Measurements from ENCODE around the gene DHH. TPM values are rescaled to one million over a fixed set of nuclear protein-coding genes. Genes with fewer than 3 reads are reported as not detected.

Gene DHH
- total and polyA plus RNA-seq, 10 of the 15 experiments (the other 5 are each of a cell fraction or from before 2014, with no cell fraction given): 0.01 TPM; not detected in 9

DNA sequence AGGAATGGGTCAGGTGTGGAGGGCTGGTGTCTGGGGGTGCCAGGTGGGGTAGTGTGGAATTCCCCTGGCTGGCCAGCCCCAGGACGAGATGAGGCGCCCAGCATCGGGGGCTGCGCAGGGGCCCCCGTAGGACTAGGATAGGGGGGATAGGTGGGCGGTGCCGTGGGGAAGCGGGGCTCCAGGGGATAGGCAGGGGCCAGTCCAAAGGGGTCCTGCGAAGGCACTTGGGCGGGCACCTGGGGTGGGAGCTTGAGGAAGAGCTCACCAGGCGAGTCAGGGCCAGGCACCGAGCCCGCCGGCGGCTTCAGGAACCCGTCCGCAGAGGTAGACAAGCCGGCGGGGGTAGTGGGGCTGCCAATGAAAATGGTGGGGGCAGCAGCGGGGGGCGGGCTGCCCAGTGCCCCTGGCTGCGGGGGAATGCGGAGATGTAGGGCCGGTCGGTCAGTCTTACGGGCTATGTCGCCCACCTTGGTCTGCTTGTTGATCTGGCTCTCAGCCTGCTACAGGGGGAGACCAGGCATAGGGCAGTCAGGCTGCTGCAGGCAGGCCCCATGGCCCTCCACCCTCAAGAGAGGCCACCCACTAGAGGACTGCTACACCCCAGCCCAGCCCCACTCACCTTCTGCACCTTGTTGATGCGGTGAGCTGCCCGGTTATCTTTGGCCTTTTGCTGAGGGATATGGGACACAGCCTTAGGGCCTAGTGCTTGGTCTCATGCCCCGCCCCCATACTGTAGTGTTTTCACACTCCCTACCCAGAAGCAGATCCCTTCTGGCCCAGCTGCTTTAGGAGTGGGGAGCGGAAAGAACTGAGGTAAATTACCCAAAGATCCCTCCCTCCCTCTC lies 53.3 kb downstream of the DHH start (continued):
- TF ChIP-seq, protein P1, sequence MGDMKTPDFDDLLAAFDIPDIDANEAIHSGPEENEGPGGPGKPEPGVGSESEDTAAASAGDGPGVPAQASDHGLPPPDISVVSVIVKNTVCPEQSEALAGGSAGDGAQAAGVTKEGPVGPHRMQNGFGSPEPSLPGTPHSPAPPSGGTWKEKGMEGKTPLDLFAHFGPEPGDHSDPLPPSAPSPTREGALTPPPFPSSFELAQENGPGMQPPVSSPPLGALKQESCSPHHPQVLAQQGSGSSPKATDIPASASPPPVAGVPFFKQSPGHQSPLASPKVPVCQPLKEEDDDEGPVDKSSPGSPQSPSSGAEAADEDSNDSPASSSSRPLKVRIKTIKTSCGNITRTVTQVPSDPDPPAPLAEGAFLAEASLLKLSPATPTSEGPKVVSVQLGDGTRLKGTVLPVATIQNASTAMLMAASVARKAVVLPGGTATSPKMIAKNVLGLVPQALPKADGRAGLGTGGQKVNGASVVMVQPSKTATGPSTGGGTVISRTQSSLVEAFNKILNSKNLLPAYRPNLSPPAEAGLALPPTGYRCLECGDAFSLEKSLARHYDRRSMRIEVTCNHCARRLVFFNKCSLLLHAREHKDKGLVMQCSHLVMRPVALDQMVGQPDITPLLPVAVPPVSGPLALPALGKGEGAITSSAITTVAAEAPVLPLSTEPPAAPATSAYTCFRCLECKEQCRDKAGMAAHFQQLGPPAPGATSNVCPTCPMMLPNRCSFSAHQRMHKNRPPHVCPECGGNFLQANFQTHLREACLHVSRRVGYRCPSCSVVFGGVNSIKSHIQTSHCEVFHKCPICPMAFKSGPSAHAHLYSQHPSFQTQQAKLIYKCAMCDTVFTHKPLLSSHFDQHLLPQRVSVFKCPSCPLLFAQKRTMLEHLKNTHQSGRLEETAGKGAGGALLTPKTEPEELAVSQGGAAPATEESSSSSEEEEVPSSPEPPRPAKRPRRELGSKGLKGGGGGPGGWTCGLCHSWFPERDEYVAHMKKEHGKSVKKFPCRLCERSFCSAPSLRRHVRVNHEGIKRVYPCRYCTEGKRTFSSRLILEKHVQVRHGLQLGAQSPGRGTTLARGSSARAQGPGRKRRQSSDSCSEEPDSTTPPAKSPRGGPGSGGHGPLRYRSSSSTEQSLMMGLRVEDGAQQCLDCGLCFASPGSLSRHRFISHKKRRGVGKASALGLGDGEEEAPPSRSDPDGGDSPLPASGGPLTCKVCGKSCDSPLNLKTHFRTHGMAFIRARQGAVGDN (IDR thresholded peaks at IDR 0.05): no peak
- TF ChIP-seq, protein P2, sequence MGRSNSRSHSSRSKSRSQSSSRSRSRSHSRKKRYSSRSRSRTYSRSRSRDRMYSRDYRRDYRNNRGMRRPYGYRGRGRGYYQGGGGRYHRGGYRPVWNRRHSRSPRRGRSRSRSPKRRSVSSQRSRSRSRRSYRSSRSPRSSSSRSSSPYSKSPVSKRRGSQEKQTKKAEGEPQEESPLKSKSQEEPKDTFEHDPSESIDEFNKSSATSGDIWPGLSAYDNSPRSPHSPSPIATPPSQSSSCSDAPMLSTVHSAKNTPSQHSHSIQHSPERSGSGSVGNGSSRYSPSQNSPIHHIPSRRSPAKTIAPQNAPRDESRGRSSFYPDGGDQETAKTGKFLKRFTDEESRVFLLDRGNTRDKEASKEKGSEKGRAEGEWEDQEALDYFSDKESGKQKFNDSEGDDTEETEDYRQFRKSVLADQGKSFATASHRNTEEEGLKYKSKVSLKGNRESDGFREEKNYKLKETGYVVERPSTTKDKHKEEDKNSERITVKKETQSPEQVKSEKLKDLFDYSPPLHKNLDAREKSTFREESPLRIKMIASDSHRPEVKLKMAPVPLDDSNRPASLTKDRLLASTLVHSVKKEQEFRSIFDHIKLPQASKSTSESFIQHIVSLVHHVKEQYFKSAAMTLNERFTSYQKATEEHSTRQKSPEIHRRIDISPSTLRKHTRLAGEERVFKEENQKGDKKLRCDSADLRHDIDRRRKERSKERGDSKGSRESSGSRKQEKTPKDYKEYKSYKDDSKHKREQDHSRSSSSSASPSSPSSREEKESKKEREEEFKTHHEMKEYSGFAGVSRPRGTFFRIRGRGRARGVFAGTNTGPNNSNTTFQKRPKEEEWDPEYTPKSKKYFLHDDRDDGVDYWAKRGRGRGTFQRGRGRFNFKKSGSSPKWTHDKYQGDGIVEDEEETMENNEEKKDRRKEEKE (IDR thresholded peaks at IDR 0.05): no peak
- TF ChIP-seq, protein P3, sequence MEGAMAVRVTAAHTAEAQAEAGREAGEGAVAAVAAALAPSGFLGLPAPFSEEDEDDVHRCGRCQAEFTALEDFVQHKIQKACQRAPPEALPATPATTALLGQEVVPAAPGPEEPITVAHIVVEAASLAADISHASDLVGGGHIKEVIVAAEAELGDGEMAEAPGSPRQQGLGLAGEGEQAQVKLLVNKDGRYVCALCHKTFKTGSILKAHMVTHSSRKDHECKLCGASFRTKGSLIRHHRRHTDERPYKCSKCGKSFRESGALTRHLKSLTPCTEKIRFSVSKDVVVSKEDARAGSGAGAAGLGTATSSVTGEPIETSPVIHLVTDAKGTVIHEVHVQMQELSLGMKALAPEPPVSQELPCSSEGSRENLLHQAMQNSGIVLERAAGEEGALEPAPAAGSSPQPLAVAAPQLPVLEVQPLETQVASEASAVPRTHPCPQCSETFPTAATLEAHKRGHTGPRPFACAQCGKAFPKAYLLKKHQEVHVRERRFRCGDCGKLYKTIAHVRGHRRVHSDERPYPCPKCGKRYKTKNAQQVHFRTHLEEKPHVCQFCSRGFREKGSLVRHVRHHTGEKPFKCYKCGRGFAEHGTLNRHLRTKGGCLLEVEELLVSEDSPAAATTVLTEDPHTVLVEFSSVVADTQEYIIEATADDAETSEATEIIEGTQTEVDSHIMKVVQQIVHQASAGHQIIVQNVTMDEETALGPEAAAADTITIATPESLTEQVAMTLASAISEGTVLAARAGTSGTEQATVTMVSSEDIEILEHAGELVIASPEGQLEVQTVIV (IDR thresholded peaks at IDR 0.05; ENCODE audit: borderline replicate concordance, partially characterized antibody): no peak
